CD4-positive, alpha-beta T cell treated with Interleukin-6 for 4 hours (primary cell): ENCODE measurements around the gene SLC25A38.
A peak's percentile ranks its signal among the peaks of the same experiment; 100 is the strongest.

ENCODE experiments used
- DNase-seq: peaks from one replicate; pipeline ENCODE4 v3.0.0-alpha.2; 2020; ENCODE audit warnings: mixed read lengths

Gene SLC25A38

DNA sequence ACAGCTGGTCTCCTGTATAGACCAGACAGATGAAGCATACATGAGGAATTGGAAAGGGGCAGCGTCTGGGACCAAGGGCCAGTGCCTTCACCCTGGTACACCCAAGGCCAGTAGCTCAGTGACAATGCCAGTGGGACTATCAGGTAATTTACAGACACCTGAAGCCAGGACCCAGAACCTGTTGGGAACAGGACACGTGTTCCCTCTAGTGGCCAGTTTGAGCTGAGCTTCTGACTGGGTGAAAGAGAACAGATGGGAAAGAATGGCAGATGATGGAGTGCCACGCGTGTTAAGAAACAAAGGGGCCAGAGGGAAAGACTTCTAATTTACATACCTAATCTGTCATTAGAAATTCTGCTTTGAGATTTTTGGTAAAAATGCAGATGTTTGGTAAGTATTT is 5.1 kb upstream of the SLC25A38 start:
- DNase-seq, result peak; percentile 75

DNA sequence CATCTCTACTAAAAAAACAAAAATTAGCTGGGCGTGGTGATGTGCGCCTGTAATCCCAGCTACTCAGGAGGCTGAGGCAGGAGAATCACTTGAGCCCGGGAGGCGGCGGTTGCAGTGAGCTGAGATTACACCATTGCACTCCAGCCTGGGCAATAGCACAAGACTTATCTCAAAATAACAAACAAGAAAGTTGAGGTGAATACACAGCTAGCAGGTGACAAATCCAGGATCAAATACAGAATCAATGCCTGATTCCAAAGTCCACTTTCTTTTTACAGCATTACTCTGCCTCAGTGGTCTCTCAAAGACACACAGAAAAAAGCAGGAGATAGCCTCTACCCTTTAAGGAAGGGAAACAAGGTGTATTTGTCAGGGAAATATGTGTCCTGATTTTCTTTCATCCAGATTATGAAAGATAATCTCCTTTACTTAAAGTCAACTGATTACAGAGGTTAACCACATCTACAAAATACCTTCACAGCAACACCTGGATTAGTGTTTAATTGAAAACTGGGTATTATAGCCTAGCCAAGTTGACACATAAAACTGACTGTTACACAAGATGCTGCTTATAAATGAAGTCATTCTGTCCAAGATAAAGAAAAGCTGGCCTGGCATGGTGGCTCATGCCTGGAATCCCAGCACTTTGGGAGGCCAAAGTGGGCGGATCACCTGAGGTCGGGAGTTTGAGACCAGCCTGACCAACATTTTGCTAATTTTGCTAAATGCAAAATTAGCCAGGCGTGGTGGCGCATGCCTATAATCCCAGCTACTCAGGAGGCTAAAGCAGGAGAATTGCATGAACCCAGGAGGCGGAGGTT is 4.0 kb upstream of the SLC25A38 start:
- DNase-seq, result no peak

- no peak for DNase-seq
Observed at GRCh38 chr3:39379778-39380155, 3.4 kb upstream of the SLC25A38 start.

GRCh38 chr3:39381432-39381831 is 1.7 kb upstream of the SLC25A38 start:
- DNase-seq, result no peak

- peak; percentile 96 for DNase-seq
Observed at GRCh38 chr3:39383881-39384664, 903 bp downstream of the SLC25A38 start.

- DNase-seq, result no peak
Observed at GRCh38 chr3:39384665-39385000, 1.5 kb downstream of the SLC25A38 start.

DNA sequence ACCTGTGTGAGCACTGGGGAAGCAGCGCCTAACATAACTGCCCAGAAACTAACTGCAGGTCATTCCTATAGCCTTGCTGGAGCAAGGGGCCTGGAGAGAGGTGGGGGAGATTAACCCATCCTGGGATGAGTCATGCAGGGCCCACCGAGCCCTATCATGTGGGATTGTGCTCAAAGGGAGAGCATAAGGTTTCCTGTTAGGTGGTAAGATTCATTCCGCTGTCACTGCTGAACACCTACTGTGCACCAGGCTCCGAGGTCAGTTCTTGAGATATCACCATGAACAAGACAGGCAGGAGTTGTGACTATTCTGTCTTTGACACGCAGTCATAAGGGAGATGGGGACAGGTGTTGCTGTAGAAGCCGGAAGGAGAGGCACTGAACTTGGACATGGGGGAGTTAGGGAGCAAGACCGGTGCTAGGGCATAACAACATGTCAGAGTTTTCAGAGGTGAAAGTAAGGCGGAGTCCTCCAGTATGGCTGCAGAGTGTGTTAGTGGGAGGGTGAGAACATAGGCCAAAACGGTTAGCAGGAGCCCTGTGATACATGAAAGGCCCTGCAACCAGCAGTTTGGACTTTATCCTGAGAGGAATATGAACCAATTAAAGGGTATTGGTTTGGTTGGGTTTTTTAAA is 2.4 kb downstream of the SLC25A38 start:
- DNase-seq, result peak; percentile 10

DNA sequence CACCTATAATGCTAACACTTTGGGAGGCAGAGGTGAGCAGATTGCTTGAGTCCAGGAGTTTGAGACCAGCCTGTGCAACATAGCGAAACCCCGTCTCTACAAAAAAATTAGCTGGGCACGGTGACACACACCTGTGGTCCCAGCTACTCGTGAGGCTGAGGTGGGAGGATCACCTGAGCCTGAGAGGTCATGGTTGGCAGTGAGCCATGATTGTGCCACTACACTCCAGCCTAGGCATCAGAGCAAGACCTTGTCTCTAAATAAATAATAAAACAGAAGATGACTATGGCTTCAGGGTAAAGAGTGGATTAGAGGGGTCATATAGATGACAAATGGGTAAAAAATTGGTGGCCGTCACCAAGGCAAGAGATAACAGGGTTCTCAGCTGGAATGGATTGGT is 3.1 kb downstream of the SLC25A38 start:
- no peak for DNase-seq

- DNase-seq, result no peak
Observed at GRCh38 chr3:39387411-39387975, 4.3 kb downstream of the SLC25A38 start.

DNA sequence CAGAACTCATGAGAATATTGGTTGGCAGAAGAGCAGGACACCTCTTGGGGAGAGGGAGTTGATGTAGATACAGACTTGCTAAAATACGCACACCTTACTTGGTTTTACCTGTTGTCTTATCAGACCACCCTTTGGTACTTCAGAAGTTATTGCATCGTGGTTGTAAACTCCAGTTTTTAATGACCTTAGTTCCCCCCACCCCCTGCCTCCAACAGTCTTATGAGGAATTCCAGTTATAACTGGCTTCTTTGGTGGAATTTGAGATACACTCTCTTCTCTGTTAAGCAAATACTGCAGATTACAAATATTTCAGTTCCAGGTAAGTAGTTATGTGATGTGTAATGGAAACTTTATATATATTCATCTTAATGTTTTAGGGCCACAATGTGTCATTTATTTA is 5.0 kb downstream of the SLC25A38 start:
- DNase-seq, result no peak

- no peak for DNase-seq
Observed at GRCh38 chr3:39388741-39389248, 5.6 kb downstream of the SLC25A38 start.

GRCh38 chr3:39390181-39390580 is 7.0 kb downstream of the SLC25A38 start:
- DNase-seq, result no peak

DNA sequence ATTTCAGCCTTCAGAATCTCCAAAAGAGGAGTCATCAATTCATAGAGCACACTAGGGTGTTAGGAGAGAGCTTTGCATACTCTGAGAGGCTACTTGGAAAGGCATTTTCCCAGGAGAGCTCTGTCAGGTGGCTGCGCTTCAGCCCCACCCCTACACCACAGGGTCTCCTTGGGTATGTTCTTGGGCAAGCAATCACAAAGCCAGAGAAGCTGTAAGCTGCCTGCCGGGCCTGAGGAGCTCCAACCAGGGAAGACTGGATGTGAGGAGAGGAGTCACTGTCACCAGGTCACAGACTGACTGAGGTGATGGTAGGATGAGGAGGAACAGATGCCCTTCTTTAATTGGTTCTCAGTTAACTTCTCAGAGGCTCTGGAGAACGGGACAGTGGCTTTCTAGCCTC is 13.5 kb downstream of the SLC25A38 start:
- DNase-seq, result no peak

GRCh38 chr3:39398700-39399099 is 15.5 kb downstream of the SLC25A38 start:
- no peak for DNase-seq

GRCh38 chr3:39401983-39402382 is 18.8 kb downstream of the SLC25A38 start:
- no peak for DNase-seq

- no peak for DNase-seq
Observed at GRCh38 chr3:39404943-39405686, 21.9 kb downstream of the SLC25A38 start.

GRCh38 chr3:39405687-39406367 is 22.7 kb downstream of the SLC25A38 start:
- DNase-seq, result no peak

DNA sequence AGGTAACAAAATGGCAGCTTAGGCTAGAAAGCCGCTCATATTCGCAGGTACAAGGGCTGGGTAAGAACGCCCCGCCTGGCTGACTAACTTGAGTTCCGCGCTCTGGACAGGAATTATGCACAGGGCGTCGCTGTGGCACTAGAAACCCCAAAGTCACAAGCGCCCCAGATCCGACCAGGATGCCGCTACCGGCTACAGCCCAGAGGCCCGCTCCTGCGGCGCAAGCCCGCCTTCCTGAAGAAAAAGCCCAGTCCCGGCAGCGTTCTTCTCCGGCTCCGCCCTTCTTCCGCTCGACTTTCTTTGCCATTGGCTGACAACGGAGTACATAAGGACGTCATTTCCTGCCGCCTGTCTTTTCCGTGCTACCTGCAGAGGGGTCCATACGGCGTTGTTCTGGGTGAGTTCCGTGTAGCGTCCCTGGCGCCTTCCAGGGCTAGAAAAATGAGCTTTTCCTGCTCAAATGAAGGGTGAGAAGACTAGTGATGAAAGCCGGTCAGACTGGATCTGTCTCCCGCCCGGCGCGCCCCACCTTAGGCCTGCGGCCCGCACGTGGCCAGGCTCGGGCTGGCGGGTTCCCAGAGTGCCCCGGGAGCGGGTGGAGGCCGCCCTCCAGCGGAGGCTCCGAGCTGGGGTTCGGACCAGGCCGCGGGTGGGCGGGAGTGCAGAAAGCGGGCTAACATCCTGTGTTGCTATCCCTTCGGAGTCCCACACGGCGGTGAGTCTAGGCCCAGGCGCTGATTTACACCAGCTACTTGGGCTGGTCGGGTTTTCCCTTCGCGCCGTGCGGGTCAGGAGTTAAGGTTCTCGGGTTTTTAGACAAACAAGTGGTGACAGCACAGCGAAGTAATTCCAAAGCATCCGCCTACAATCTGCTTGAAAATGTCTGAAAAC is 23.4 kb downstream of the SLC25A38 start, which contains the start of gene RPSA:
RPSA (plus strand) TSS at position 353 of the 891 bp plus-strand sequence. CDS start 934 bp downstream, outside the sequence.
- peak; percentile 97 for DNase-seq

GRCh38 chr3:39407259-39407629 is 24.1 kb downstream of the SLC25A38 start:
- no peak for DNase-seq

- no peak for DNase-seq
Observed at GRCh38 chr3:39407773-39408492, 24.8 kb downstream of the SLC25A38 start.
